Kidney epithelial cell (primary cell): ENCODE measurements around the gene TMEM74B. TPM values are rescaled to one million over a fixed set of nuclear protein-coding genes. Genes with fewer than 3 reads are reported as not detected.

ENCODE experiments used
- DNase-seq: peaks from one replicate; pipeline ENCODE4 v3.0.0-alpha.2; 2010; ENCODE audit warnings: low read depth
- H3K27me3 ChIP-seq: 2 replicates; pipeline ENCODE4 v1.6.0; 2011; ENCODE audit warnings: low read length; ENCODE audit not compliant: control insufficient read depth, insufficient read depth
- H3K36me3 ChIP-seq: 2 replicates; pipeline ENCODE4 v1.5.1; 2011; ENCODE audit warnings: low read length; ENCODE audit not compliant: control insufficient read depth, insufficient read depth
- H3K4me3 ChIP-seq: 2 replicates; pipeline ENCODE4 v1.5.1; 2011; ENCODE audit warnings: low read depth, mild to moderate bottlenecking, control low read depth, low read length
- CTCF ChIP-seq: IDR thresholded peaks from 2 replicates; pipeline ENCODE4 v1.5.1; 2011; ENCODE audit warnings: mild to moderate bottlenecking, moderate library complexity, low read length, control low read depth, inconsistent platforms; ENCODE audit not compliant: insufficient read depth, poor library complexity, severe bottlenecking
- total RNA-seq: library from RNA; depleted of rRNA; stranded (reverse); fragments of >200 nt; gene quantifications from 2 replicates; pipeline ENCODE4 v1.2.3, GENCODE V29; 2015

Gene TMEM74B
- total RNA-seq, 1 donor from 2014 or later = 4.5 TPM

- H3K27me3 ChIP-seq = peaks cover 17% of the 10 kb centered on the region
- no peaks in the 10 kb centered on the region for H3K36me3 ChIP-seq
- no peak for TF ChIP-seq CTCF
- no peak for DNase-seq
- no peak overlapping the region for H3K4me3 ChIP-seq
These were observed 6.1 kb upstream of the TMEM74B start for GRCh38 chr20:1190847-1191246.

- no peak overlapping the region for H3K4me3 ChIP-seq
- H3K27me3 ChIP-seq = peaks cover 22% of the 10 kb centered on the region
- no peak for DNase-seq
- no peak for TF ChIP-seq CTCF
- H3K36me3 ChIP-seq = no peaks in the 10 kb centered on the region
These were observed 5.0 kb upstream of the TMEM74B start for GRCh38 chr20:1189827-1190226.

GRCh38 chr20:1188347-1188746 is 3.6 kb upstream of the TMEM74B start:
- TF ChIP-seq CTCF = no peak

GRCh38 chr20:1187605-1188171 is 2.9 kb upstream of the TMEM74B start:
- no peak for DNase-seq
- H3K27me3 ChIP-seq = peaks cover 38% of the 10 kb centered on the region
- H3K36me3 ChIP-seq = no peaks in the 10 kb centered on the region
- no peak for TF ChIP-seq CTCF
- H3K4me3 ChIP-seq = no peak overlapping the region

More at GRCh38 chr20:1188347-1188746, 3.6 kb upstream of the TMEM74B start:
- Histone ChIP-seq H3K4me3 (no peak overlapping the region), H3K27me3 (peaks cover 32% of the 10 kb centered on the region), H3K36me3 (no peaks in the 10 kb centered on the region)
- no peak for DNase-seq

GRCh38 chr20:1186367-1186991 is 1.7 kb upstream of the TMEM74B start:
- no peak for TF ChIP-seq CTCF

More at GRCh38 chr20:1186367-1186991, 1.7 kb upstream of the TMEM74B start:
- no peaks in the 10 kb centered on the region for H3K36me3 ChIP-seq
- DNase-seq = no peak
- peaks cover 43% of the 10 kb centered on the region for H3K27me3 ChIP-seq
- no peak overlapping the region for H3K4me3 ChIP-seq
